GM19397 (cell line): ENCODE data around the gene ZDHHC5.
"Not testable (repeated sequence)": the region's sequence is repeated elsewhere in the genome, so short reads cannot be mapped to it uniquely, and the experiment has no call there.

Experiments used
- ATAC-seq: cut with Tn5 transposase; IDR thresholded peaks from one replicate; pipeline ENCODE4 v1.9.1; 2021; ENCODE audit warnings: mild to moderate bottlenecking, moderate library complexity; ENCODE audit not compliant: unreplicated experiment

ZDHHC5 gene

GRCh38 chr11:57662893-57663292 lies 5.0 kb upstream of the ZDHHC5 start:
- no peak for ATAC-seq

GRCh38 chr11:57663975-57664374 lies 3.9 kb upstream of the ZDHHC5 start:
- no peak for ATAC-seq

GRCh38 chr11:57667117-57667735 lies 688 bp upstream of the ZDHHC5 start:
- peak; percentile 59 for ATAC-seq

GRCh38 chr11:57668434-57668782 lies 494 bp downstream of the ZDHHC5 start:
- peak; percentile 9 for ATAC-seq

GRCh38 chr11:57674251-57674650 lies 6.3 kb downstream of the ZDHHC5 start:
- ATAC-seq, result no peak

GRCh38 chr11:57675176-57675941 lies 7.4 kb downstream of the ZDHHC5 start:
- no peak for ATAC-seq

GRCh38 chr11:57679396-57679795 lies 11.5 kb downstream of the ZDHHC5 start:
- no peak for ATAC-seq

- no peak for ATAC-seq
Measured at GRCh38 chr11:57680552-57680874, 12.6 kb downstream of the ZDHHC5 start.

GRCh38 chr11:57681168-57681567 lies 13.3 kb downstream of the ZDHHC5 start:
- no peak for ATAC-seq

GRCh38 chr11:57690474-57690873 lies 22.6 kb downstream of the ZDHHC5 start:
- ATAC-seq, result not testable (repeated sequence)

GRCh38 chr11:57698843-57699365 lies 31.0 kb downstream of the ZDHHC5 start:
- no peak for ATAC-seq

- no peak for ATAC-seq
Measured at GRCh38 chr11:57699813-57700212, 31.9 kb downstream of the ZDHHC5 start.

- no peak for ATAC-seq
Measured at GRCh38 chr11:57700425-57700824, 32.5 kb downstream of the ZDHHC5 start.

GRCh38 chr11:57703341-57703740 lies 35.4 kb downstream of the ZDHHC5 start:
- ATAC-seq, result no peak

- ATAC-seq, result no peak
Measured at GRCh38 chr11:57704932-57705331, 37.0 kb downstream of the ZDHHC5 start.

- not testable (repeated sequence) for ATAC-seq
Measured at GRCh38 chr11:57705432-57705831, 37.5 kb downstream of the ZDHHC5 start.

GRCh38 chr11:57709802-57710367 lies 42.0 kb downstream of the ZDHHC5 start:
- no peak for ATAC-seq

- peak; percentile 38 for ATAC-seq
Measured at GRCh38 chr11:57711414-57712255, 43.7 kb downstream of the ZDHHC5 start, which contains the start of gene MED19. Gene MED19 (minus strand): TSS chr11:57712215. CDS start chr11:57712179, 36 bp downstream.

- ATAC-seq, result peak; percentile 90
Measured at GRCh38 chr11:57712256-57713150, 44.6 kb downstream of the ZDHHC5 start, which contains the start of gene TMX2. Gene TMX2 (plus strand): TSS chr11:57712593. CDS start chr11:57712619, 26 bp downstream.

- ATAC-seq, result no peak
Measured at GRCh38 chr11:57713835-57714234, 45.9 kb downstream of the ZDHHC5 start.
